ENCODE measurements around the gene LYST.
"Not testable (repeated sequence)": the region's sequence is repeated elsewhere in the genome, so short reads cannot be mapped to it uniquely, and the experiment has no call there.

LYST gene

GRCh38 chr1:235808223-235808622 lies 58.5 kb downstream of the LYST start:
- H3K9ac ChIP-seq (ENCODE audit: low read depth, low read length) = no peak overlapping the region
- no peaks in the 10 kb centered on the region for H3K27me3 ChIP-seq (ENCODE audit: control insufficient read depth, insufficient read depth, low read length)
- no peak overlapping the region for H3K4me3 ChIP-seq (ENCODE audit: low read length)
- peaks cover 25% of the 10 kb centered on the region for H3K36me3 ChIP-seq (ENCODE audit: insufficient read depth, low read length)
- H3K9me3 ChIP-seq (replicated peaks; ENCODE audit: low read length) = no peaks in the 10 kb centered on the region
- H3K4me1 ChIP-seq (ENCODE audit: control insufficient read depth, insufficient read depth, low read length) = no peaks in the 10 kb centered on the region
- H3K4me2 ChIP-seq (ENCODE audit: low read length) = no peak overlapping the region

- H3K4me3 ChIP-seq (ENCODE audit: low read length) = no peak overlapping the region
- H3K4me2 ChIP-seq (ENCODE audit: low read length) = no peak overlapping the region
- H3K27me3 ChIP-seq (ENCODE audit: control insufficient read depth, insufficient read depth, low read length) = no peaks in the 10 kb centered on the region
- H3K36me3 ChIP-seq (ENCODE audit: insufficient read depth, low read length) = peaks cover 29% of the 10 kb centered on the region
- H3K4me1 ChIP-seq (ENCODE audit: control insufficient read depth, insufficient read depth, low read length) = peaks cover 3% of the 10 kb centered on the region
- no peak overlapping the region for H3K9ac ChIP-seq (ENCODE audit: low read depth, low read length)
- no peaks in the 10 kb centered on the region for H3K9me3 ChIP-seq (replicated peaks; ENCODE audit: low read length)
Measured at GRCh38 chr1:235806123-235806522, 60.6 kb downstream of the LYST start.

- H3K4me2 ChIP-seq (ENCODE audit: low read length) = no peak overlapping the region
- H3K27me3 ChIP-seq (ENCODE audit: control insufficient read depth, insufficient read depth, low read length) = no peaks in the 10 kb centered on the region
- H3K4me1 ChIP-seq (ENCODE audit: control insufficient read depth, insufficient read depth, low read length) = peaks cover 3% of the 10 kb centered on the region
- H3K9ac ChIP-seq (ENCODE audit: low read depth, low read length) = no peak overlapping the region
- H3K9me3 ChIP-seq (replicated peaks; ENCODE audit: low read length) = no peaks in the 10 kb centered on the region
- H3K4me3 ChIP-seq (ENCODE audit: low read length) = no peak overlapping the region
- H3K36me3 ChIP-seq (ENCODE audit: insufficient read depth, low read length) = peaks cover 35% of the 10 kb centered on the region
Measured at GRCh38 chr1:235802573-235803346, 63.9 kb downstream of the LYST start.

GRCh38 chr1:235799264-235799663 lies 67.4 kb downstream of the LYST start:
- Histone ChIP-seq H3K9me3 (replicated peaks; ENCODE audit: low read length) (no peaks in the 10 kb centered on the region), H3K4me2 (ENCODE audit: low read length) (no peak overlapping the region), H3K36me3 (ENCODE audit: insufficient read depth, low read length) (peaks cover 15% of the 10 kb centered on the region), H3K9ac (ENCODE audit: low read depth, low read length) (no peak overlapping the region), H3K27me3 (ENCODE audit: control insufficient read depth, insufficient read depth, low read length) (no peaks in the 10 kb centered on the region), H3K4me3 (ENCODE audit: low read length) (no peak overlapping the region), H3K4me1 (ENCODE audit: control insufficient read depth, insufficient read depth, low read length) (peaks cover 3% of the 10 kb centered on the region)

GRCh38 chr1:235791532-235792060 lies 75.1 kb downstream of the LYST start:
- Histone ChIP-seq H3K4me3 (ENCODE audit: low read length) (no peak overlapping the region), H3K36me3 (ENCODE audit: insufficient read depth, low read length) (peaks cover 5% of the 10 kb centered on the region), H3K4me1 (ENCODE audit: control insufficient read depth, insufficient read depth, low read length) (peaks cover 3% of the 10 kb centered on the region)

GRCh38 chr1:235790123-235790522 lies 76.6 kb downstream of the LYST start:
- Histone ChIP-seq H3K4me1 (ENCODE audit: control insufficient read depth, insufficient read depth, low read length) (peaks cover 3% of the 10 kb centered on the region), H3K4me2 (ENCODE audit: low read length) (no peak overlapping the region), H3K4me3 (ENCODE audit: low read length) (no peak overlapping the region), H3K9me3 (replicated peaks; ENCODE audit: low read length) (no peaks in the 10 kb centered on the region), H3K36me3 (ENCODE audit: insufficient read depth, low read length) (peaks cover 5% of the 10 kb centered on the region), H3K9ac (ENCODE audit: low read depth, low read length) (no peak overlapping the region), H3K27me3 (ENCODE audit: control insufficient read depth, insufficient read depth, low read length) (no peaks in the 10 kb centered on the region)

More at GRCh38 chr1:235791532-235792060, 75.1 kb downstream of the LYST start:
- Histone ChIP-seq H3K9me3 (replicated peaks; ENCODE audit: low read length) (no peaks in the 10 kb centered on the region), H3K4me2 (ENCODE audit: low read length) (no peak overlapping the region), H3K9ac (ENCODE audit: low read depth, low read length) (no peak overlapping the region), H3K27me3 (ENCODE audit: control insufficient read depth, insufficient read depth, low read length) (no peaks in the 10 kb centered on the region)

- H3K4me3 ChIP-seq (ENCODE audit: low read length); H3K4me2 ChIP-seq (ENCODE audit: low read length); H3K36me3 ChIP-seq (ENCODE audit: insufficient read depth, low read length); H3K9me3 ChIP-seq (replicated peaks; ENCODE audit: low read length); H3K9ac ChIP-seq (ENCODE audit: low read depth, low read length); H3K27me3 ChIP-seq (ENCODE audit: control insufficient read depth, insufficient read depth, low read length): not testable (repeated sequence)
- H3K4me1 ChIP-seq (ENCODE audit: control insufficient read depth, insufficient read depth, low read length) = peaks cover 13% of the 10 kb centered on the region
Measured at GRCh38 chr1:235786227-235786898, 80.3 kb downstream of the LYST start.

GRCh38 chr1:235784950-235785349 lies 81.8 kb downstream of the LYST start:
- H3K9me3 ChIP-seq (replicated peaks; ENCODE audit: low read length) = no peaks in the 10 kb centered on the region
- no peak overlapping the region for H3K4me2 ChIP-seq (ENCODE audit: low read length)
- H3K4me1 ChIP-seq (ENCODE audit: control insufficient read depth, insufficient read depth, low read length) = peaks cover 13% of the 10 kb centered on the region
- no peak overlapping the region for H3K4me3 ChIP-seq (ENCODE audit: low read length)
- H3K36me3 ChIP-seq (ENCODE audit: insufficient read depth, low read length) = peaks cover 4% of the 10 kb centered on the region
- H3K9ac ChIP-seq (ENCODE audit: low read depth, low read length) = no peak overlapping the region
- H3K27me3 ChIP-seq (ENCODE audit: control insufficient read depth, insufficient read depth, low read length) = no peaks in the 10 kb centered on the region

- Histone ChIP-seq H3K9ac (ENCODE audit: low read depth, low read length) (peak overlapping the region; percentile 40), H3K36me3 (ENCODE audit: insufficient read depth, low read length) (peaks cover 4% of the 10 kb centered on the region), H3K4me3 (ENCODE audit: low read length) (no peak overlapping the region)
Measured at GRCh38 chr1:235783148-235783776, 83.4 kb downstream of the LYST start.

GRCh38 chr1:235782601-235783000 lies 84.1 kb downstream of the LYST start:
- H3K27me3 ChIP-seq (ENCODE audit: control insufficient read depth, insufficient read depth, low read length) = no peaks in the 10 kb centered on the region
- H3K4me2 ChIP-seq (ENCODE audit: low read length) = no peak overlapping the region
- H3K4me3 ChIP-seq (ENCODE audit: low read length) = no peak overlapping the region
- H3K4me1 ChIP-seq (ENCODE audit: control insufficient read depth, insufficient read depth, low read length) = peaks cover 13% of the 10 kb centered on the region
- peak overlapping the region; percentile 40 for H3K9ac ChIP-seq (ENCODE audit: low read depth, low read length)
- H3K36me3 ChIP-seq (ENCODE audit: insufficient read depth, low read length) = peaks cover 4% of the 10 kb centered on the region
- H3K9me3 ChIP-seq (replicated peaks; ENCODE audit: low read length) = no peaks in the 10 kb centered on the region

More at GRCh38 chr1:235783148-235783776, 83.4 kb downstream of the LYST start:
- Histone ChIP-seq H3K4me2 (ENCODE audit: low read length) (no peak overlapping the region), H3K4me1 (ENCODE audit: control insufficient read depth, insufficient read depth, low read length) (peaks cover 13% of the 10 kb centered on the region), H3K9me3 (replicated peaks; ENCODE audit: low read length) (no peaks in the 10 kb centered on the region), H3K27me3 (ENCODE audit: control insufficient read depth, insufficient read depth, low read length) (no peaks in the 10 kb centered on the region)

GRCh38 chr1:235781807-235782206 lies 84.9 kb downstream of the LYST start:
- Histone ChIP-seq H3K9me3 (replicated peaks; ENCODE audit: low read length) (no peaks in the 10 kb centered on the region), H3K4me1 (ENCODE audit: control insufficient read depth, insufficient read depth, low read length) (peaks cover 18% of the 10 kb centered on the region), H3K36me3 (ENCODE audit: insufficient read depth, low read length) (peaks cover 4% of the 10 kb centered on the region), H3K4me2 (ENCODE audit: low read length) (no peak overlapping the region), H3K4me3 (ENCODE audit: low read length) (no peak overlapping the region), H3K27me3 (ENCODE audit: control insufficient read depth, insufficient read depth, low read length) (no peaks in the 10 kb centered on the region), H3K9ac (ENCODE audit: low read depth, low read length) (no peak overlapping the region)

Measured in skeletal muscle satellite cell (primary cell).